Nephron progenitor cell (in vitro differentiated cells): ENCODE data around the gene PARD3B.

Experiments used
- DNase-seq: peaks from one replicate; pipeline ENCODE4 v3.0.0; 2021
- H3K27ac Mint-ChIP-seq: 2 replicates; pipeline ENCODE4 v1.8.0; 2021; ENCODE audit warnings: mild to moderate bottlenecking, moderate library complexity, mixed read lengths
- H3K27me3 Mint-ChIP-seq: 2 replicates; pipeline ENCODE4 v1.8.0; 2021; ENCODE audit warnings: mild to moderate bottlenecking, low read depth, mixed read lengths; ENCODE audit not compliant: poor library complexity
- H3K36me3 Mint-ChIP-seq: 2 replicates; pipeline ENCODE4 v1.8.0; 2021; ENCODE audit warnings: low read depth, mixed read lengths
- H3K4me1 Mint-ChIP-seq: 2 replicates; pipeline ENCODE4 v1.8.0; 2021; ENCODE audit warnings: mixed read lengths
- H3K4me3 Mint-ChIP-seq: 2 replicates; pipeline ENCODE4 v1.8.0; 2021; ENCODE audit warnings: mild to moderate bottlenecking, moderate library complexity, mixed read lengths
- H3K9me3 Mint-ChIP-seq: 2 replicates; pipeline ENCODE4 v1.8.0; 2021; ENCODE audit warnings: mild to moderate bottlenecking, moderate library complexity, mixed read lengths
- TF ChIP-seq, protein P1 (sequence below): fragments of 200-600 bp; sonication (generic); IDR thresholded peaks from 2 replicates; pipeline ENCODE4 v1.5.0; 2021; ENCODE audit warnings: antibody characterized with exemption

Gene PARD3B

DNA sequence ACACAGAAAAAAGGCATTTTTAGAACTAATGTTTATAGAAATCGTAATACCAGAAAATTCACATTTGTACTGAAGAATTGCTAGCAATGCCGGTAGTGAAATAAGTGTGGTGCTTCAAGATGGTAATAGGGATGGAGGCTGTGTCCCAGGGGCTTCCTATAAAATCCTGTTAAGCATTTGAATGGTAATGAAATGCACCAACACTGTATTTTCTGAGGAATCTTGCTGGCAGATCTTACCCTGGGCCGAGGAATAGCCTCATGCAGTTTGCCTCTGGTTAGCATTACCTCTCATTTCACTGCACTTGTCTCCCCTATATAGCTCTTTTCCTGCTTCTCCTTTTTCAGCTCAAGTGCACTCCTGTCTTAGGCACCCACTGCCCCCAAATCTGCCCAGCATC, 635.5 kb downstream of the PARD3B start:
- Mint-ChIP-seq H3K27me3 (peaks cover 5% of the 10 kb centered on the region), H3K9me3 (no peaks in the 10 kb centered on the region), H3K27ac (no peak overlapping the region), H3K4me1 (peaks cover 8% of the 10 kb centered on the region), H3K4me3 (no peak overlapping the region), H3K36me3 (no peaks in the 10 kb centered on the region)
- DNase-seq, result no peak
- TF ChIP-seq, protein P1, sequence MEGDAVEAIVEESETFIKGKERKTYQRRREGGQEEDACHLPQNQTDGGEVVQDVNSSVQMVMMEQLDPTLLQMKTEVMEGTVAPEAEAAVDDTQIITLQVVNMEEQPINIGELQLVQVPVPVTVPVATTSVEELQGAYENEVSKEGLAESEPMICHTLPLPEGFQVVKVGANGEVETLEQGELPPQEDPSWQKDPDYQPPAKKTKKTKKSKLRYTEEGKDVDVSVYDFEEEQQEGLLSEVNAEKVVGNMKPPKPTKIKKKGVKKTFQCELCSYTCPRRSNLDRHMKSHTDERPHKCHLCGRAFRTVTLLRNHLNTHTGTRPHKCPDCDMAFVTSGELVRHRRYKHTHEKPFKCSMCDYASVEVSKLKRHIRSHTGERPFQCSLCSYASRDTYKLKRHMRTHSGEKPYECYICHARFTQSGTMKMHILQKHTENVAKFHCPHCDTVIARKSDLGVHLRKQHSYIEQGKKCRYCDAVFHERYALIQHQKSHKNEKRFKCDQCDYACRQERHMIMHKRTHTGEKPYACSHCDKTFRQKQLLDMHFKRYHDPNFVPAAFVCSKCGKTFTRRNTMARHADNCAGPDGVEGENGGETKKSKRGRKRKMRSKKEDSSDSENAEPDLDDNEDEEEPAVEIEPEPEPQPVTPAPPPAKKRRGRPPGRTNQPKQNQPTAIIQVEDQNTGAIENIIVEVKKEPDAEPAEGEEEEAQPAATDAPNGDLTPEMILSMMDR, result no peak

DNA sequence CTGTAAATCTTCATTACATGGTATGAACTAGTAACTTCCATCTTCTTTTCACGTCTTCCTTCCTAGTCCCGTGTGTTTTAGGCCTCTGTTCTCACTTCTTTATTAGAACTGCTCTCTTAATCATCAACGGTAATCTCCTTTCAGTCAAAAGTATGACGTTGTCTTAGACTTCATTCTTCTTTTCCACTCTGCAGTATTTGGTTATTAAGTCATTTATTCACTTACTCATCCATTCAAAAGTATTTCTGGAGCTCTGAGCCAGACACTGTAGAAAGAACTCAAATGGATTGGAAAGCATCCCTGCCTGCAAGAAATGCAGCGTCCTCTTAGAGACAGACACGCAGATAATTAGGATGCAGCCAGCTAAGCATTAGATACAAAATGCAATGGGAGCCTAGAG, 642.5 kb downstream of the PARD3B start:
- Mint-ChIP-seq H3K27me3 (no peaks in the 10 kb centered on the region), H3K4me1 (peaks cover 11% of the 10 kb centered on the region), H3K9me3 (no peaks in the 10 kb centered on the region), H3K4me3 (no peak overlapping the region), H3K36me3 (no peaks in the 10 kb centered on the region), H3K27ac (no peak overlapping the region)
- TF ChIP-seq, protein P1, result no peak
- no peak for DNase-seq

DNA sequence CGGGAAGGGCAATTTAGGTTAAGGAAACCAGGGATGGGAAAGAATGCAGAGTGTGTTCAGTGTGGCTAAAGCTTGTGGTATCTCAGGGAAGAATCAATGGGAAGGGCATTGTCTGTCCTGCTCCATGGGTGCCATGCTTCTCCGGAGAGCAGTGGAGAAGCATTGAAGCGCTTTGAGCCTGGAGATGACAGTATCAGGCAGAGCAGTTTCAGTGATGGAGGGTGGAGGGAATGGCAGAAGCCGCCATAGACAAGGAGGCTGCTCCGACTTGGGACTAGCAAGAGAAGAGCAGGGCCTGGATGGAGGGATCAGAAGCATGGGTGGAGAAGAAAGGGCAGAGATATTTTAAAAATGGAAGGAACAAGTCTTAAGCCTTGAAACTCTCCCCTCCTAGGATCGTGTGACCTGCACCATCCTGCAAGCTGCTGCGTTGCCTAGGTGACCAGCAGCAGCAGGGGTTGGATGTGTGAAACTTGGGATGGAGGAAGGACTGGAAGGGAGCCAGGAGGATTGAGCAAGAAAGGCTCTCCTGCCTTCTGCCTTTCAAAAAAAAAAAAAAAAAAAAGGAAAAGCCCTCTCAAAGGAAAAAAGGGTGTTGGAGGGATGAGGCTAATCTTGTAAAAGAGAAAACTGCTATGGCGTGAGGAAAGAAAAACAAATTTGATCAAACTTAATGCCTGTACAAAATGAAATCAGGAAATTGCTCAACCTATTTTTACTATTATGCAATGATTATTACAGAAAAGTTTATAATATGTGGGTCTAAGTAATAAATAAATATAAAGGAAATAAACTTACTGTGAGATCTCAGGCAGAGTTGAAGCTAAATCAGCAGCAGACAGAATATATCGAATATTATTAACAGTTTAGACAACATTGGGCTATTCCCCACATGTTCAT, 643.2 kb downstream of the PARD3B start:
- peaks cover 18% of the 10 kb centered on the region for H3K4me1 Mint-ChIP-seq
- H3K36me3 Mint-ChIP-seq, result no peaks in the 10 kb centered on the region
- H3K27me3 Mint-ChIP-seq, result no peaks in the 10 kb centered on the region
- TF ChIP-seq, protein P1, result no peak
- no peak for DNase-seq
- no peak overlapping the region for H3K27ac Mint-ChIP-seq
- no peak overlapping the region for H3K4me3 Mint-ChIP-seq
- no peaks in the 10 kb centered on the region for H3K9me3 Mint-ChIP-seq

DNA sequence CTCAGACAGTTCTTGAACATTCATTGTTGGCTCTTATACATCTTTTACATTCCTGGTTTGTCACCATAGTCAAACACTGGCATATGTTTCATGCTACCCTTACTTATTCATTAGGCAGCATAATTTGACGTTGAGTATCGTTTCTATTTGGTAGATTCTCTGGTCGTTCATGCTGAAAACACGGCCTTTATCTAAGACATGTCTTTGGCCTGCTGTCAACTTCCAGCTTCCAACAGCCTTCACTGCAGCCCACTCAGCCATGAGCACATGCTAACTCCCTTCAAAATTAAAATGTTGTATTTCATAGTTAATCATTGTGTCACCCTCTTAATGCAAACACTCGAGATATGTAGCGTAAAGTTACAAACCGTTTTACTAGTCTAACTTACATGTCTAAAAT, 644.0 kb downstream of the PARD3B start:
- H3K4me3 Mint-ChIP-seq, result no peak overlapping the region
- peaks cover 27% of the 10 kb centered on the region for H3K4me1 Mint-ChIP-seq
- H3K9me3 Mint-ChIP-seq, result no peaks in the 10 kb centered on the region
- TF ChIP-seq, protein P1, result no peak
- no peak for DNase-seq
- no peak overlapping the region for H3K27ac Mint-ChIP-seq
- H3K36me3 Mint-ChIP-seq, result no peaks in the 10 kb centered on the region
- H3K27me3 Mint-ChIP-seq, result no peaks in the 10 kb centered on the region

DNA sequence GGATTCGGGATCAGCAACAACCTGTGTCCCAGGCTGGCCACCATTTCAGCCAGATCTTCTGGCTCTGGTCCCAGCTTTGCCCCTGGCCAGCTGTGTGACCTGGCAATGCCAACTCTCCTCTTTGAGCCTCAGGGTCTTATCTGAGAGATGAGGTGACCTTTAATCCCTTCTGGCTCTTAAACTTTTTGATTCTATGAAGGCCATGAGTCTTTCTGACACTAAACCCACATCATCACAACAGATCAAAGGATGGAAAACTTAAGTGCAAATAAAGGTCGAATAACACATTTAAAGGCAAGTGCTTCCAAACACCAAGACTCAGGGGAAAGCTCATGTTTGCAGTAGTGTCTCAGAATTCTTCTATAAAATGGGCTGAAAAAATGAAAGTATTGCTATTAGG, 645.3 kb downstream of the PARD3B start:
- H3K27ac Mint-ChIP-seq, result peak overlapping the region; percentile 18
- H3K4me3 Mint-ChIP-seq, result no peak overlapping the region
- DNase-seq, result no peak
- no peaks in the 10 kb centered on the region for H3K9me3 Mint-ChIP-seq
- TF ChIP-seq, protein P1, result no peak
- no peaks in the 10 kb centered on the region for H3K27me3 Mint-ChIP-seq
- peaks cover 27% of the 10 kb centered on the region for H3K4me1 Mint-ChIP-seq
- H3K36me3 Mint-ChIP-seq, result no peaks in the 10 kb centered on the region
